ENCODE results near the gene LARP1B.

Gene LARP1B

GRCh38 chr4:128123036-128123435, 61.9 kb downstream of the LARP1B start:
- DNase-seq (ENCODE audit: low read depth): peak; percentile 60
- H3K4me3 ChIP-seq (ENCODE audit: low read length): no peak overlapping the region
- TF ChIP-seq CTCF (IDR thresholded peaks at IDR 0.05; ENCODE audit: insufficient read depth, low read depth, low read length, missing control alignments): no peak

GRCh38 chr4:128130621-128131020, 69.5 kb downstream of the LARP1B start:
- no peak overlapping the region for H3K4me3 ChIP-seq (ENCODE audit: low read length)
- peak; percentile 36 for DNase-seq (ENCODE audit: low read depth)
- TF ChIP-seq CTCF (IDR thresholded peaks at IDR 0.05; ENCODE audit: insufficient read depth, low read depth, low read length, missing control alignments): no peak

- no peak overlapping the region for H3K4me3 ChIP-seq (ENCODE audit: low read length)
- no peak for DNase-seq (ENCODE audit: low read depth)
- no peak for TF ChIP-seq CTCF (IDR thresholded peaks at IDR 0.05; ENCODE audit: insufficient read depth, low read depth, low read length, missing control alignments)
Observed at GRCh38 chr4:128134925-128135324, 73.8 kb downstream of the LARP1B start.

- TF ChIP-seq CTCF (IDR thresholded peaks at IDR 0.05; ENCODE audit: insufficient read depth, low read depth, low read length, missing control alignments): no peak
- DNase-seq (ENCODE audit: low read depth): no peak
- H3K4me3 ChIP-seq (ENCODE audit: low read length): no peak overlapping the region
Observed at GRCh38 chr4:128135391-128135790, 74.3 kb downstream of the LARP1B start.

GRCh38 chr4:128141866-128142265, 80.8 kb downstream of the LARP1B start:
- no peak for TF ChIP-seq CTCF (IDR thresholded peaks at IDR 0.05; ENCODE audit: insufficient read depth, low read depth, low read length, missing control alignments)
- peak; percentile 46 for DNase-seq (ENCODE audit: low read depth)
- no peak overlapping the region for H3K4me3 ChIP-seq (ENCODE audit: low read length)

GRCh38 chr4:128145727-128146126, 84.6 kb downstream of the LARP1B start:
- no peak for DNase-seq (ENCODE audit: low read depth)
- TF ChIP-seq CTCF (IDR thresholded peaks at IDR 0.05; ENCODE audit: insufficient read depth, low read depth, low read length, missing control alignments): no peak
- no peak overlapping the region for H3K4me3 ChIP-seq (ENCODE audit: low read length)

GRCh38 chr4:128153800-128154199, 92.7 kb downstream of the LARP1B start:
- DNase-seq (ENCODE audit: low read depth): no peak
- no peak overlapping the region for H3K4me3 ChIP-seq (ENCODE audit: low read length)
- no peak for TF ChIP-seq CTCF (IDR thresholded peaks at IDR 0.05; ENCODE audit: insufficient read depth, low read depth, low read length, missing control alignments)

Measured in epithelial cell of esophagus (primary cell).